Measurements from ENCODE around the gene KIZ.

GRCh38 chr20:21234324-21234723, 108.4 kb downstream of the KIZ start:
- TF ChIP-seq CTCF (conservative IDR thresholded peaks at IDR 0.05 in 1 of 2, IDR thresholded peaks at IDR 0.05 in 1 of 2; ENCODE audit: extremely low read depth in 1 of 2, insufficient read depth in 1 of 2, low read depth in 1 of 2, low read length in 2 of 2) (no peak), EZH2 (IDR thresholded peaks at IDR 0.05; ENCODE audit: borderline replicate concordance, low read length) (no peak)

All from mammary epithelial cell (primary cell).